Right hindlimb (tissue), 1 donor: ENCODE data around the gene FBXO39.
"Not testable (repeated sequence)": the region's sequence is repeated elsewhere in the genome, so short reads cannot be mapped to it uniquely, and the experiment has no call there.

Experiments
- DNase-seq: peaks from one replicate; pipeline ENCODE4 v3.0.0-alpha.2; 2018

Gene FBXO39

DNA sequence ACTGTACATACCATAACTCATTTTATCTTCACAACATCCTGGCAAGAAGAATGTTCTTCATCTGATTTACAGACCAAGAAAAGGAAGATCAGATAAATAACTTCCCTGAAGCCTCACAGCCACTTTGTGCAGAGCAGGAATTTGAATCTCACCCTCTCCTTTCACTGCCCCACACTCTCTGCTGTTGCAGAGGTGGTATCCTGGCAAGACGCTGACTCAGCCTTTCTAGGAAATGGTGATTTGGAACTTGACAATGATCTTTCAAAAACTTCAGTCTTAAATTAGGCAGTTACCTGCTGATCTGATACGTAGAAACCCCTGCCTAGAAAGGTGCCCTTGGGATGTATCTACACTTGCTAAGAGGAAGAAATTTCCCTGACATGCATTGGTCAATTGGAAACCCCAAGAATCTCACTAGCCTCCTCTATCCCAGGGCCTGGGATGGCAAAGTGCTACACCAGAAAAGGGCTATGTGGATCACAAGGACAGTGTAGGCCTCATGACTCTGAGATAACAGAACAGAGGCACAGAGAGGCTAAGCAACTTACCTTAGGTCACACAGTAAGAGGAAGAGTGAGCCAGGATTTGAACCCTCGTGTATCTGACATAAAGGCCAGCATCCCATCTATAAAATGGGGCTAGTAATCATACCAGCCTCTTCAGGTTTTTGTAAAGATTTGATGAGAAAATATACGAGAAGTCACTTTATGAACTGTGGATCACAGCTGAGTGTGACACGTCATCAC is 17.9 kb downstream of the FBXO39 start:
- no peak for DNase-seq

DNA sequence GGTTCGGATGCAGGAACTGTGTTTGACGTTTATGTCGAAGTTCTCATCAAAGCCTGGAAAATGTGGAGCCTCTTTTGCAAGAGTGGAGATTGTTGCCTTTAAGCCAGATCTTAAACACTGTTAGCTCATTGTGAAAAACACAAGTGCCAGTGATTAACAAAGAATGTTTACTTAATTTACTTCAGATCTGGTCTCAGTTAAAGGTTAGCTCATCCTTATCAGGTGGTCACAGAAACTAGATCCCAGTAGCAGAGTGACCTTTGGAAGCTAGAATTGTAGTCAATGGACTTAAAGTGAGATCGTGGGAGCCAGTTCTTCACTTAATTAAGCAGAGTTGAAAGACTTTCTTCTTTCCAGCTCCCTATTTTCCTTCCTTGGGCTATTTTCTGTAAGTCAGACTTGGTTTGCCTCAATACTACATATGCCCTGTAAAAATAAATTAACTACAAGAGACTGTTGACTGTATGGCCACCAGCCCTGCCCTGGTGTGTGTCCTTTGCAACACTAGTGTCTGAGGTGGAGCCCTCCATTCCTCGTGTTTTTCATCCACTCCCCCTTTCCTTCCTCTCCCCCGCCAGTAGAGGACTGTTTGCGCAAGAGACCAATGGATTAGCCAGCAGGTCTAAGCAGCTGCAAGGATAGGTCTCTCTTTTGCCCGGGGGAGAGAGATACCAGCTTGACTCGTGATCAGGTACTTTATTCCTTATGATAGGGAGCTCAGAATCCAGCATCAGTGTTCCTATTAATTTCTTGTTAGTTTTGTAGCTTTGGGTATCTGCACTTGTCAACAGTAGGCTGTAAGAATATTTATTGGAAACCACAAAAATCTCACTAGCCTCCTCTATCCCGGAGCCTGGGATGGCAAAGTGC is 20.2 kb downstream of the FBXO39 start:
- DNase-seq = no peak

DNA sequence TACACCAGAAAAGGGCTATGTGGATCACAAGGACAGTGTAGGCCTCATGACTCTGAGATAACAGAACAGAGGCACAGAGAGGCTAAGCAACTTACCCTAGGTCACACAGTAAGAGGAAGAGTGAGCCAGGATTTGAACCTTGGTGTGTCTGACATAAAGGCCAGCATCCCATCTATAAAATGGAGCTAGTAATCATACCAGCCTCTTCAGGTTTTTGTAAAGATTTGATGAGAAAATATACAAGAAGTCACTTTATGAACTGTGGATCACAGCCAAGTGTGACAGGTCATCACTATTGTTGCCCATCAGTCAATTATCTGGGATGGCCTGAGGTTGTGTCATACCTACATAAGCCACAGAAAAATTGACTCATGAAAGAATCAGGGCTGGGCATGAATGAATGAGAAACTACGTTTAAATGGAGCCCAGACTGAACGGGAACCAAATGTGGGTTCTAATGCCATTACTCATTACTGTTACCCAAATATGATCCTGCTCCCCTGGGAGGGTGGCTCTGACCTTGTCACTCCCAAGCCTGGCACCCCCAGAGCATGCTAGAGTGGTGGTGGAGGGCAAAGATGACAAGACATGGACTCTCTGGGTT is 21.0 kb downstream of the FBXO39 start:
- DNase-seq = no peak

DNA sequence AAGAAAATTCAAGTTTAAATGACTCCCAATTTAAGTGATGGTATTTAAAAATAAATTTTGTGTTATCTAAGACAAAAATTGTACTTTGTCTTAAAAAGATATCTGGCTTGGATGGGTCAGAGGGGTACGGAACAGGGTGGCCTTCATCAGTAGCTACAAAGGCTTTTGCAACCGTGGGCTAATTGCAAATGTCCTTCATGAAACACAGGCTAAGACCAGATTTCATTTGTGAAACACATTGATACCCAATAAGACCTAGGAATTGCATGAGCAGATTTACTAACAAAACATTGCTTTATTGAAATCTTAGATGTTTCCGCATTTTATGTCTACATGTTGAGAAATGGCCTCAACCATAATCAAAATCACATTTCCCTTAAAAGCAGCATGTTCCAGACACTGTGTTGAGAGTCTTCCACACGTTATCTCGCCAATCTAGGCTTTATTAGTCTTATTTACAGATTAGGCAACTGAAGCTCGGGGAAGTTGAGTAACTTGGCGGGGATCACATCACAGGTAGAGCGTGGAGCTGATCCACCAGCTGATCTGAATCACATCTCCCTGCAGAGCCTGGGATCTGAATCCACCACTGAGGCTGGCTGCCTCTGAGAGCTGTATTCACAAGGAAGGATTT is 21.8 kb downstream of the FBXO39 start:
- no peak for DNase-seq

DNA sequence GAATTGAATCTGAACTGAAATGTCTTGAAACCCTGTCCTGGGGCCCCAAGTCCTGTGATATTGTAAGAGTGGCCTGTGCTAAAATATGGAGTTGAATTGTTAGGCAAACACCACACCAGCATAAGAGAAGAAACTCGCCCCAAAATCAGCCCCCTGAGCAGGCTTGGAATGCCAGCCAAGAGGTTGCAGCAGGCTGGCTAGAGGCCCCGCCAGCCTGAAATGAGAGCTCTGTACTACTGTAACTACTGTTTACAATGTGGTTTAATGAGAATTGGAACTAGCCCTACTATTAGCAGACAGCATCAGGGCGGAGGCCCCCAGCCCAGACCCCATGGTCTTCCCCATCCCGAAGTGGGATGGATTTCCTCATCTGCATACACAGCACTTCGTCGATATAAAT is 23.7 kb downstream of the FBXO39 start:
- no peak for DNase-seq

DNA sequence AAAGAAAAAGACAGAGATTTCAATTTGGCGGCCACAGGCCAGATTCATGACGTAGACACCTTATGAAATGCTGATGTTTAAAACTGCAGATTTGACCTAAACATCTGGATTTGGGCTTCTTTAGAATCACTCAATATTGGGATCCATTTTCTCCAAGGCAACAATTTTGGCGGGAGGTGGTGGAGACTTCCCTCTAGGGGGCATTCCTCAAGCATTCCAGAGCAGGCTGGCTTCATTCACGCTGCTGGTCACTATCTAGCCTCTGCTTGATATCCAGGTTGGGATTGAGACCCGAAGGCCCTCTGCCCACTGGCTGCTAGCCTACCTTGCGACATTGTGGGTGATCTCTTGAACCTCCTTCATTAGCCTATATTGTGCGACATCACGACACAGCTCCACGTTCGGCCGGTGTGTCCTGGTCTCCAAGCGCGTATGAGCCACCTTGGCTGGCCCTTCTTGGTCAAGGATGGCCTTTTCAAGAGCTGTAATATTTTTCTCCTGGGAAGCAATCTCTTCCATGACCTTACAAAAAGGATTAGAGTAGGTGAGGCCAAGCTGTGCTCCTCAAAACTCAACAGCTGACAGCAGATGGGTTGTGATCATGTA is 24.5 kb downstream of the FBXO39 start:
- no peak for DNase-seq

DNA sequence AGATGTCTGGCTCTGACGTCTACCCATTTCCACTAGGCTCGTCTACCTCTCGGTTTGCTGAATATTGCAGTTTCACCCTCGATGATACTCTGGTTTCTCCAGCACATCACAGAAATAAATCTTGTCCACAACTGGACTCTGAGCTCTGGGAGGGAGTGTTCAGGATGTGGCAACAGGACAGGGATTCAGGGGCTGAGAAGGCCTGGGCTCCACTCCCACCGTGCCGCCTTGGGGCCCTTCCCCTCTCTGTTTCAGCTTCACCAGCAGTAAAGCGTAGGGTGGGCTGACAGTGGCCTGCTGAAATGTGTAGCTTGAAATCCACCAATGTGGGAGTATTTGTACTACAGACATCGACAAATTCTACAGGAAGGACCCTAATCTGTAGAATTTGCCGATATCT is 35.5 kb downstream of the FBXO39 start:
- DNase-seq = no peak

DNA sequence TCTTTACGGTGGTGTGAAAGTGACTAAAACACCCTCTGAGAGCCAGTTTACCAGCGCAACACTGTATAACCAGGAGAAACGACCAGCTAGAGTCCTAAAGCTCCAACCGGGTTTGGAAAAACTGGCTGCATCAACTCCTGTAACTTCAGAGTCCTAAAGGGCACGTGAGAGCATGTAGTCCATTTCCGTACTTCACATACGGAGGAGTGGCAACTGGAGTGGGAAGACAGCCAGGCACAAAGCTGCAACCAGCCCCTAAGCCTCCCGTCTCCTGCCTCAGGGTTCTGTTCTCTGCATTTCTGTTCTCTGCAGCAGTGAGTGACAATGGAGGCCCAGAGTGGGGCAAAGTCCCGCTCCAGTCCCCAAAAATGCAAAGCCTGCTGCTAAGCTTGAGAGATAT is 36.3 kb downstream of the FBXO39 start:
- DNase-seq = no peak

DNA sequence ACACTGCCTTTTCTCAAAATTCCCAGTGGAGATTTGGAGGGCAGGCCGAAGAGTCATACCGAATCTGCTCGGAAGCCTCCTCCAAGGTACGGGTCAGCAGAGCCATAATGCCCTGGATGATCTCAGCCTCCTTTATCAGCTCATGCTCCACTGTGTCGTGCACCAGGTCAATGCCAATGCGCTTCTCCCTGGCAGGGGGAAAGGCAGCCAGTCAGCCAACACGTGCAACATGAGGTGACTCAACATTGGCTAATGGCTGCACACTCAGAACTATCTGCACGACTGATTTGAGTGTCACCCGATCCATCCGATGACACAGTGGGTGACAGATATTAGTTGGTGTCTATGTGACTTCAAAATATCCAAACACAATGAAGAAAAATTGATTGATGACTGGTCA is 39.8 kb downstream of the FBXO39 start:
- no peak for DNase-seq

DNA sequence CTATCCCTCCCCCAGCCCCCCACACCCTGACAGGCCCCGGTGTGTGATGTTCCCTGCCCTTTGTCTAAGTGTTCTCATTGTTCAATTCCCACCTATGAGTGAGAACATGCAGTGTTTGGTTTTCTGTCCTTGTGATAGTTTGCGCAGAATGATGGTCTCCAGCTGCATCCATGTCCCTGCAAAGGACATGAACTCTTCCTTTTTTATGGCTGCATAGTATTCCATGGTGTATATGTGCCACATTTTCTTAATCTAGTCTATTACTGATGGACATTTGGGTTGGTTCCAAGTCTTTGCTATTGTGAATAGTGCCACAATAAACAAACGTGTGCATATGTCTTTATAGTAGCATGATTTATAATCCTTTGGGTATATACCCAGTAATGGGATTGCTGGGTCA is 40.4 kb downstream of the FBXO39 start:
- not testable (repeated sequence) for DNase-seq

DNA sequence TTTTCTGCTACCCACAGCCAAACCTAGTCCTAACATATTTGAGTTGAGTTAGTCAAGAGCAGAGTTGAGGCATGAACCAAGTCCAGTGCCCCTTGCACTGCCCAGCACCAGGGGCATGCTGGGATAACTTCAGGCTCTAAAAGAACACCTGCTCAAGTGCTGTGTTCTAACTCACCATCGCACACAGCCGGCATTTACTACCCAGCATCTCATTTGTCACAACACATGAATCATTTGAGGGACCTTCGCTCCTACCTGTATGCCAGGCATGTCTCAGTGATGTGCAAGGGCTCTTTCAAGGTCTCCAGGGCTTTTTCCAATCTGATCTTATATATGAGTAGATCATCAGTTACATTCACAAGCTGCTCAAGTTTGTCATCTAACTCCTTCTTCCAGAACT is 42.9 kb downstream of the FBXO39 start:
- no peak for DNase-seq

DNA sequence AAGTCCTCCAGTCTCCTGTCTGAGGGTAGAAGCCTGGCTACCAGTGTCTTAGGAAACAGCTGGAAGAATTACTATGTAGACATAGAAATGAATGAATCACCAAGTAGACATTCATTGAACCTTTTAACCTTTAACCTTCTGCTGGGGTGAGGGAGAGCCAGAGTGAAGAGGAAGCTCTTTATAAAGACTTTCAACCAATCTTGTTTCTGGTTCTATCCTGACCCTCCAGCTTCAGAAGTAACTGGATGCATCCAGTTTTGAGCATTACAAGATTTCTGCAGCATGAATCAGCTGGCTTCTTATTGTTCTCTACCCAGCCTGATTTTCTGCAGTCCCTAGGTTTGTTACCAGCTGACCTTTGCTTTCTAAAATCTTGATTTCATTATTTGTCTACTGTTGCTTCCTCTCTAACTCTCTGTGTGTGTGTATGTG is 47.0 kb downstream of the FBXO39 start:
- DNase-seq = no peak

DNA sequence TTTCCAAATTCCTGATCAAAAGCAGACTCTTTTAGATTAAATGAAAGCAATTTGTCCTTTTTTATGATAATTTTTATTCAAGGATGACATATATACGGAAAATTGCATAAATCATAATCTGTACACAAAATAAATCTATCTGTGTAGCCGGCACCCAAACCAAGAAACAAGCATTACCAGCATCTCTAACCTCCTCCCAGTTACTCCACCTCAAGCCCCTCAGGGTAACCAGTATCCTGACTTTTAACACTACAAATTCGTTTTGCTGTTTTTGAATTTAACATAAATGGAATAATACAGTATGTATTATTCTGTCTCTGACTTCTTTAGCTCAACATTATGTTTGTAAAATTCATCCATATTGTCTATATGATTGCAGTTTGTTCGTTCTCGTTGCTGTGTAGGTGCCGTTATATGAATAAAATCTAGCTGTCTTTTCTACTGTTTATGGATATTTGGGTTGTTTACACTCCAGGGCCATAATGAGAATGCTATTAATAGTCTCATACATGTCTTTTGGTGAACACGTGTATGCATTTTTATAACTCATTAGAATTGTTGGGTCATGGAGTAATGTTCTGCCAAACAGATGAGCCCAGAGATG is 54.5 kb downstream of the FBXO39 start:
- DNase-seq = no peak

DNA sequence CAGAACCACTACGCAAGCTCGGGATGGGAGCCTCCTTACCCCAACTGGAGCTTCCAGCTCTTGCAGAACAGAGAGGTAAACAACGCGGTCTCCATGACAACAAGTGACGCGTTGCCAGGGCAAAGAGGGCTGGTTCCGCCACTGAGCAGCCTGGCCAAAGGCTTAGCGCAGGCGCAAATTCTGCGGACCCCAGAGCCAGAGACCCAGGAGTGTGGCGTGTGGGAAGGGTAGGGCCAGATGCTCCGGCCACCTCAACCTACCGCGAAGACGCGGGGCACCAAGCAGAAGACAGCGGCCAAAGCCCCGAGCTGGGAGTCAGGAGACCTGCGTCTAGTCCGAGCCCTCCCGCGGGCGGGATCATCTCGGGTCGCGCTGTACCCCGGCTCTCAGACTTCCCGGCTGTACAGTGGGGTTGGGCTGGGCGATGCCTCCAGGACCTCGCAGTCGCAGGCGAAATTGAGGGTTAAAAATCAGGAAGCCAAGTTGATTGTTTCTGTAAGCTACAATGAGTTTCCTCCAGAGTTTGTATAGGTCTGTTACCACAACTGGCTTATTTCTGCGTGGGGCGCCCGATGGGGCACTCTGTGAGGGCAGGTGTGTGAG is 55.7 kb downstream of the FBXO39 start, which contains the start of gene TEKT1:
TSS of gene TEKT1 (minus strand) at position 69 of the 603 bp plus-strand sequence. CDS start 1,353 bp downstream, outside the sequence.
- peak; percentile 79 for DNase-seq
